ENCODE results near the gene ZNHIT6. TPM values are rescaled to one million over a fixed set of nuclear protein-coding genes. Genes with fewer than 3 reads are reported as not detected.

The ZNHIT6 gene
- total and polyA plus RNA-seq, 2 donors (not counting 1 experiment from before 2014, with no cell fraction given), result 6.0 to 16.3 TPM

DNA sequence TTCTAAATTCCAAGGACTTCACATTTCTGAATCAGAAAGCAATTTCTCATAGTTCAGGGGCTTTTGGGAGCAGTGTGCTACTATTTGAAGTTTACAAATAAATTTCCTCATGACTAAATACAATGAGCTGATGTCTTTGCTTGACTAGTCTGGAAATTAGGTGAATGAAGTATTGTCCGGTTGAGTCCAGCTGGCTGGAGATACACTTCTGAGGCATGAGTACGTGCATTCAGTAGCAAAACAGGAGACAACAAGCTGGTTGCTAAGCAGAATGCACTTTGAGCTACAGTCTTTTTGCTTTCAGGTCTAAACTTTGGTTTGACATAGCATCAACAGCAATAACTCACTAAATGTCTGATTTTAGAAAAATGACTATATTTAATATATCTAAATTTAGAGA lies 27.1 kb downstream of the ZNHIT6 start:
- H3K4me3 Mint-ChIP-seq, result no peak overlapping the region
- H3K27ac Mint-ChIP-seq, result no peak overlapping the region
- CTCF ChIA-PET, result interaction anchor here (1.0 kb wide), 1 partner anchor 372 kb away, joined by 3 read pairs; no protein-coding TSS in a partner anchor
- Histone ChIP-seq H3K79me2 (ENCODE audit: control insufficient read depth, insufficient read depth, low read length) (no peaks in the 10 kb centered on the region), H3K27me3 (replicated peaks in 1 of 4; ENCODE audit: control extremely low read depth in 1 of 4, control insufficient read depth in 3 of 4, insufficient read depth in 4 of 4, low read length in 3 of 4) (no peaks in the 10 kb centered on the region), H3K9me3 (ENCODE audit: control extremely low read depth in 1 of 3, control insufficient read depth in 2 of 3, insufficient read depth in 1 of 3, low read length in 2 of 3) (no peaks in the 10 kb centered on the region), H3K4me1 (ENCODE audit: control insufficient read depth in 2 of 2, insufficient read depth in 2 of 2, low read length in 2 of 2) (no peaks in the 10 kb centered on the region), H3K9ac (ENCODE audit: low read length) (no peak overlapping the region), H3K27ac (ENCODE audit: low read length in 2 of 2) (no peak overlapping the region), H3K4me2 (replicated peaks; ENCODE audit: low read depth, low read length, poor library complexity, severe bottlenecking) (no peak overlapping the region), H3K36me3 (replicated peaks in 1 of 2; ENCODE audit: control extremely low read depth in 1 of 2, control insufficient read depth in 1 of 2, extremely low read depth in 1 of 2, insufficient read depth in 2 of 2, low read length in 1 of 2) (peaks cover 7 to 35% of the 10 kb centered on the region in 2 experiments), H3K4me3 (ENCODE audit: control extremely low read depth in 1 of 5, extremely low read depth in 1 of 5, insufficient read depth in 1 of 5, low read depth in 2 of 5, low read length in 4 of 5) (no peak overlapping the region), H4K20me1 (ENCODE audit: control insufficient read depth, insufficient read depth, low read length, poor library complexity, severe bottlenecking) (no peaks in the 10 kb centered on the region), H2AFZ (ENCODE audit: insufficient read depth, low read depth, low read length, poor library complexity, severe bottlenecking) (no peak overlapping the region)
- POLR2A ChIA-PET, result no interaction called here
- no peaks in the 10 kb centered on the region for H3K9me3 Mint-ChIP-seq (ENCODE audit: insufficient read depth)
- no CpG with 5 or more reads among the region's 2 CpGs for WGBS (ENCODE audit: insufficient coverage)
- no peak for TF ChIP-seq EZH2 (IDR thresholded peaks at IDR 0.05; ENCODE audit: borderline replicate concordance, insufficient read depth, low read depth, low read length, poor library complexity, severe bottlenecking)
- H3K27me3 Mint-ChIP-seq, result no peaks in the 10 kb centered on the region
- DNase-seq, result no peak
- intact Hi-C loops (cut with micrococcal nuclease), result no loop called here
- no peaks in the 10 kb centered on the region for H3K4me1 Mint-ChIP-seq
- no peak for ATAC-seq (ENCODE audit: low read depth)

DNA sequence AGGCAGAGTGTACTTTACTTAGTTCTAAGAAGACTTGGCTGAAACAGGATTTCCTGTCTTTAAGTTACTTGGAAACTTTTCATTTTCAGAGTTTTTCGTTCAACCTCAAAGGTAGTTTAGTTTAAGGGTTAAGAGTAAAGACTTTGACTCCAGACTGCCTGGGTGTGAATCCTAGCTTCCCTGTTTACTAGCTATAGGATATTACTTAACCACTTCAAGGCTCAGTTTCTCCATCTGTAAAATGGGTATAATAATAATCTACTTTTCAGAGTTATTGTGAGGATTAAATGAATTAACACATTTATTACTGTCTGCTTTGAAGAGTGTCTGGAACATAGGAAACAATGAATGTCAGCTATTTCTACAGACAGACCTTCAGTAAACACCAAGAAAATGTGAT lies 30.0 kb downstream of the ZNHIT6 start:
- Histone ChIP-seq H3K9ac (ENCODE audit: low read length) (no peak overlapping the region), H3K9me3 (ENCODE audit: control extremely low read depth in 1 of 3, control insufficient read depth in 2 of 3, insufficient read depth in 1 of 3, low read length in 2 of 3) (no peaks in the 10 kb centered on the region), H4K20me1 (ENCODE audit: control insufficient read depth, insufficient read depth, low read length, poor library complexity, severe bottlenecking) (no peaks in the 10 kb centered on the region), H3K4me3 (ENCODE audit: control extremely low read depth in 1 of 5, extremely low read depth in 1 of 5, insufficient read depth in 1 of 5, low read depth in 2 of 5, low read length in 4 of 5) (no peak overlapping the region), H3K36me3 (replicated peaks in 1 of 2; ENCODE audit: control extremely low read depth in 1 of 2, control insufficient read depth in 1 of 2, extremely low read depth in 1 of 2, insufficient read depth in 2 of 2, low read length in 1 of 2) (peaks cover 13 to 43% of the 10 kb centered on the region in 2 experiments), H3K4me2 (replicated peaks; ENCODE audit: low read depth, low read length, poor library complexity, severe bottlenecking) (no peak overlapping the region), H3K27ac (ENCODE audit: low read length in 2 of 2) (no peak overlapping the region), H2AFZ (ENCODE audit: insufficient read depth, low read depth, low read length, poor library complexity, severe bottlenecking) (no peak overlapping the region), H3K27me3 (replicated peaks in 1 of 4; ENCODE audit: control extremely low read depth in 1 of 4, control insufficient read depth in 3 of 4, insufficient read depth in 4 of 4, low read length in 3 of 4) (no peaks in the 10 kb centered on the region), H3K79me2 (ENCODE audit: control insufficient read depth, insufficient read depth, low read length) (no peaks in the 10 kb centered on the region), H3K4me1 (ENCODE audit: control insufficient read depth in 2 of 2, insufficient read depth in 2 of 2, low read length in 2 of 2) (no peaks in the 10 kb centered on the region)
- intact Hi-C loops (cut with micrococcal nuclease), result no loop called here
- no CpG with 5 or more reads among the region's 1 CpG for WGBS (ENCODE audit: insufficient coverage)
- no peak for DNase-seq
- H3K9me3 Mint-ChIP-seq (ENCODE audit: insufficient read depth), result no peaks in the 10 kb centered on the region
- ChIA-PET POLR2A (no interaction called here), CTCF (no interaction called here)
- no peak overlapping the region for H3K4me3 Mint-ChIP-seq
- TF ChIP-seq, protein P1, sequence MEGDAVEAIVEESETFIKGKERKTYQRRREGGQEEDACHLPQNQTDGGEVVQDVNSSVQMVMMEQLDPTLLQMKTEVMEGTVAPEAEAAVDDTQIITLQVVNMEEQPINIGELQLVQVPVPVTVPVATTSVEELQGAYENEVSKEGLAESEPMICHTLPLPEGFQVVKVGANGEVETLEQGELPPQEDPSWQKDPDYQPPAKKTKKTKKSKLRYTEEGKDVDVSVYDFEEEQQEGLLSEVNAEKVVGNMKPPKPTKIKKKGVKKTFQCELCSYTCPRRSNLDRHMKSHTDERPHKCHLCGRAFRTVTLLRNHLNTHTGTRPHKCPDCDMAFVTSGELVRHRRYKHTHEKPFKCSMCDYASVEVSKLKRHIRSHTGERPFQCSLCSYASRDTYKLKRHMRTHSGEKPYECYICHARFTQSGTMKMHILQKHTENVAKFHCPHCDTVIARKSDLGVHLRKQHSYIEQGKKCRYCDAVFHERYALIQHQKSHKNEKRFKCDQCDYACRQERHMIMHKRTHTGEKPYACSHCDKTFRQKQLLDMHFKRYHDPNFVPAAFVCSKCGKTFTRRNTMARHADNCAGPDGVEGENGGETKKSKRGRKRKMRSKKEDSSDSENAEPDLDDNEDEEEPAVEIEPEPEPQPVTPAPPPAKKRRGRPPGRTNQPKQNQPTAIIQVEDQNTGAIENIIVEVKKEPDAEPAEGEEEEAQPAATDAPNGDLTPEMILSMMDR (IDR thresholded peaks at IDR 0.05), result no peak
- TF ChIP-seq EZH2 (IDR thresholded peaks at IDR 0.05; ENCODE audit: borderline replicate concordance, insufficient read depth, low read depth, low read length, poor library complexity, severe bottlenecking), result no peak
- H3K27ac Mint-ChIP-seq, result no peak overlapping the region
- ATAC-seq (ENCODE audit: low read depth), result no peak
- H3K27me3 Mint-ChIP-seq, result no peaks in the 10 kb centered on the region
- H3K4me1 Mint-ChIP-seq, result no peaks in the 10 kb centered on the region

All from B cell (primary cell).